ENCODE data around the gene PDE7B.

Gene PDE7B

DNA sequence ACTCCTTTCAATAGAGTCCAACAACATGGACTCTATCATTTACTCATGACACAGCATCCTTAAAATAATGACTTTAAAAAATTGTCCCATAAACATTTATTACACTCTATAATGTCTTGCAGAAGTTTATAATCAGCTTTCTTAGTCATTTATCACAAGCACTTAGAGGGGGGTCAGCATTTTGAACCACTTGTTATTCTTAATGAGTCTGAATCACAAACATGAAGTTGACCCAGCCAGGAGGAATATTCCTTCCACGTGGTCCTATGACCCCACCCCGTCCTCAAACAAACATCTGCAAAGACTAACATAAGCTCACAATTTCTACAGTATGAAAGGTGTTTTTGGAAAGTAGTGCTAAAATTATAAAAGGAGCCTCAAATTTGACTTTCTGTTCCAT is 307.5 kb downstream of the PDE7B start:
- no peak for DNase-seq (ENCODE audit: low read depth)
- H3K4me3 ChIP-seq (ENCODE audit: low read length): no peak overlapping the region
- TF ChIP-seq, protein P1, sequence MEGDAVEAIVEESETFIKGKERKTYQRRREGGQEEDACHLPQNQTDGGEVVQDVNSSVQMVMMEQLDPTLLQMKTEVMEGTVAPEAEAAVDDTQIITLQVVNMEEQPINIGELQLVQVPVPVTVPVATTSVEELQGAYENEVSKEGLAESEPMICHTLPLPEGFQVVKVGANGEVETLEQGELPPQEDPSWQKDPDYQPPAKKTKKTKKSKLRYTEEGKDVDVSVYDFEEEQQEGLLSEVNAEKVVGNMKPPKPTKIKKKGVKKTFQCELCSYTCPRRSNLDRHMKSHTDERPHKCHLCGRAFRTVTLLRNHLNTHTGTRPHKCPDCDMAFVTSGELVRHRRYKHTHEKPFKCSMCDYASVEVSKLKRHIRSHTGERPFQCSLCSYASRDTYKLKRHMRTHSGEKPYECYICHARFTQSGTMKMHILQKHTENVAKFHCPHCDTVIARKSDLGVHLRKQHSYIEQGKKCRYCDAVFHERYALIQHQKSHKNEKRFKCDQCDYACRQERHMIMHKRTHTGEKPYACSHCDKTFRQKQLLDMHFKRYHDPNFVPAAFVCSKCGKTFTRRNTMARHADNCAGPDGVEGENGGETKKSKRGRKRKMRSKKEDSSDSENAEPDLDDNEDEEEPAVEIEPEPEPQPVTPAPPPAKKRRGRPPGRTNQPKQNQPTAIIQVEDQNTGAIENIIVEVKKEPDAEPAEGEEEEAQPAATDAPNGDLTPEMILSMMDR (conservative IDR thresholded peaks at IDR 0.05; ENCODE audit: low read depth, low read length): no peak

DNA sequence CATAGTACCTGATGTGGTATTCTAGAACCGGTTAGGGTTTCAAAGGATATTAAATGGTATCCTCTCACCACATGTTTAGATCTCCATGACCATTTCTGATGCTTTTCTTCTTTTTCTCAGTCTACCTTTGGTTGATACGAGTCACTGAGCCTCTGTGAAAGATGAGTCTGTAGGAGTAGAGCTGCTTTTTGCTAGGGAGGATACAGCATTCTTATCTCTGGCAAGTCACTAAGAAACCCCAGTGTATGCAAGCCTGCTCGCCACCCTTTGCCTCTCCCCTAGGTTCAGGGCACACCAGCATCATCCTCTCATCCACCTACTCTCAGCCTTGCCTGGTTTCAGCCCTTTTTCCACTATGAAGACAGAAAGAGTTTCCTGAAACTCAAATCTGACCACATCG is 308.7 kb downstream of the PDE7B start:
- DNase-seq (ENCODE audit: low read depth): no peak
- TF ChIP-seq, protein P1 (conservative IDR thresholded peaks at IDR 0.05; ENCODE audit: low read depth, low read length): no peak
- no peak overlapping the region for H3K4me3 ChIP-seq (ENCODE audit: low read length)

DNA sequence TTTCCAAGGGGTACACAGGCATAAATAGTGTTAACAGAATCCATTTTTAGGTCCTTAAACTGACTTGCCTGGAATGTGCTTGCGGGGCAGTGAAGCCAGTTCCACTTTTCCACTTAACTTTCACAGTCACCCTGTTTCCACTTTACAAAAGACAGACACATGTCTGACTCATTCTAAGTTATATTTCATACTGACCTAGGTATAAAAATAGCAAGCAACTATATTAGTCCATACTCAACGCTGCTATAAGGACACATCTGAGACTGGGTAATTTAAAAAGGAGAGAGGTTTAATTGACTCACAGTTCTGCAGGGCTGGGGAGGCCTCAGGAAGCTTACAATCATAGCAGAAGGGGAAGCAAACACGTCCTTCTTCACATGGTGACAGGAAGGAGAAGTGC is 310.4 kb downstream of the PDE7B start:
- DNase-seq (ENCODE audit: low read depth): no peak
- H3K4me3 ChIP-seq (ENCODE audit: low read length): no peak overlapping the region
- TF ChIP-seq, protein P1 (conservative IDR thresholded peaks at IDR 0.05; ENCODE audit: low read depth, low read length): no peak

DNA sequence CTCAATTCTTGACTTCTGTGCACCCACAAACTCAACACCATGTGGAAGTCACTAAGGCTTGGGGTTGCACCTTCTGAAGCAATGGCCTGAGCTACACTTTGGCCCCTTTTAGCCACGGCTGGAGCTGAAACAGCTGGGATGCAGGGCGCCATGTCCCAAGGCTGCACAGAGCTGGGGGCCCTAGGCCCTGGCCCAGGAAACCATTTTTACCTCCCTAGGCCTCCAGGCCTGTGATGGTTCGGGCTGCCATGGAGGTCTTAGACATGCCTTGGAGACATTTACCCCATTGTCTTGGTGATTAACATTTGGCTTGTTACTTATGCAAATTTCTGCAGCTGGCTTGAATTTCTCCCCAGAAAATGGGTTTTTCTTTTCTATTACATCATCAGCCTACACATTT is 311.8 kb downstream of the PDE7B start:
- TF ChIP-seq, protein P1 (conservative IDR thresholded peaks at IDR 0.05; ENCODE audit: low read depth, low read length): no peak
- no peak for DNase-seq (ENCODE audit: low read depth)
- no peak overlapping the region for H3K4me3 ChIP-seq (ENCODE audit: low read length)

DNA sequence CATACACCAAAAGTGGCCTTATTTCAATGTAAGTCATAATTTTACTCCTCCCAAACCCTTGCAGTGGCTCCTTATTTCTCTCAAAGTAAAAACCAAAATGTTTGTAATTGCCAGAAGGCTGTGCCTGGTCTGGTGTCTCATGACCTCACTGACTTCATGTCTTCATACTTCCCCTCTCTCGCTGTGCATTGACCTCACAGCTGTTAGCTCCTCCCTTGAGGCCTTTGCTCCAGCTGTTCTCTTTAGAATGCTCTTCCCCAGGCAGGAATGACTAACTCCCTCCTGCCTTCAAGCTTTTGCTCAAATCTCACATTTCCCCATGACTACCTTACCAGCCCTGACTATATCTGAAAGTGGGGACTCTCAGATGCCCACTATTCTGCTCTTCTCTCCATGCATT is 315.3 kb downstream of the PDE7B start:
- DNase-seq (ENCODE audit: low read depth): no peak
- no peak overlapping the region for H3K4me3 ChIP-seq (ENCODE audit: low read length)
- TF ChIP-seq, protein P1 (conservative IDR thresholded peaks at IDR 0.05; ENCODE audit: low read depth, low read length): no peak

DNA sequence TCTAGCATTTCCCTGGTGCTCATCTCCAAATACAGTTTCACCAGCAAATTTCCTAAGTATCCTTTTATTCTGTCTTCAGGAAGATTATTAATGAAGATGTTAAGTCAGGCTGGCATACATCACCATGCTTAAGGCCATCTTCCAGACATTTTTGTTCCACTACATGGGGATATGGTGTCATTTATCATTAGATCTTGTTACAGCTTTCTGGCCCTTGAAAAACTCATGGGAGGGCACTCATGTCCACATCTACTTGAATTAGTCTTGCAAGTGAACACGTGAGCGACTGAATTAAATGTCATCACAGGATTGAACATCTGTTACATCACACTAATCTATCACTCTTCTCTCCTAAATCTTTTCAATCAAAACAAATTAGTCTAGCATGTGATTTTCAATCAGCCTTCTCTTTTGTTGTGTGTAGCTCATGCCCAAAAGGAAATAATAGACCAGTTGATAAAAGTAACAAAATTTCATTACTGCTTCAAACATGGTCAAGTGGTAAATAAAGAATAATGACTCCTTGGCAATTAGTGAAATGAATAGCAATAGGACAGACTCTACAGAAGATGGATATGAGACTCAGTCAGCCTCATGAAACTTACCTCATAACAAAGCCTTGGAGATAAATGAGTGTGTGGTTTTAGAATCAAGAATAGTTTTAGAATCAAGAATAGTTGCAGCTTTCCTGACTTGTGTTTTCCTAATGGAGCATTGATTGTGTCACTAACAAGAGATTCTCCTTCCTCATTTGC is 318.1 kb downstream of the PDE7B start:
- TF ChIP-seq, protein P1 (conservative IDR thresholded peaks at IDR 0.05; ENCODE audit: low read depth, low read length): no peak
- no peak for DNase-seq (ENCODE audit: low read depth)
- no peak overlapping the region for H3K4me3 ChIP-seq (ENCODE audit: low read length)

DNA sequence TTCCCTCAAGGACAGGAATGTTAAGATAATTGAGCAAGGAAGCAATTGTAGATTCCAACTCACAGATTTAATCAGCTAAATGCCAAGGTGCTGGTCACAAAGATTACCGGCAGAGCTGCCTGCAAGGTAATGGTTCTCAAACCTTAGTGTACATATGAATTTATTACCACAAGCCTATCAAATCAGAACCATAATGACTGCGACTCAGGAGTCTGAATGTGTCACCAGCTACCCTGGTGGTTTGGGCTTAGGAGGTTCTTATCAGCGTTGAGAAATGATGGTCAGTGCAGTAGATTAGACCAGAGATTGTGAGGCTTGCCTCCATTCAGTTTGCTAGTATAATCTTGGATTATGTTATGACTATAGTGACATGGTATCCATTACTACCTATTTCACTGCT is 319.7 kb downstream of the PDE7B start:
- DNase-seq (ENCODE audit: low read depth): no peak
- H3K4me3 ChIP-seq (ENCODE audit: low read length): no peak overlapping the region
- TF ChIP-seq, protein P1 (conservative IDR thresholded peaks at IDR 0.05; ENCODE audit: low read depth, low read length): no peak

All from retinal pigment epithelial cell (primary cell).